Right lobe of liver (tissue), 4 donors: Measurements from ENCODE around the gene MTHFR.

Experiments
- CTCF ChIP-seq, 4 donors: fragments of 200-600 bp in 3 of 4; fragments of 450-650 bp in 1 of 4; IDR thresholded peaks; one replicate each; pipeline versions ENCODE4 v1.5.1 to v1.8.0; 2016 to 2022; ENCODE audit warnings: antibody characterized with exemption in 4 of 4, mild to moderate bottlenecking in 2 of 4
- POLR2A ChIP-seq: fragments of 450-650 bp; IDR thresholded peaks from one replicate; pipeline ENCODE4 v1.6.1; 2017; ENCODE audit warnings: antibody characterized with exemption, mild to moderate bottlenecking
- donor health status: DM: no; HTN: no; CAD: no.
- donor health status: DM: no; HTN: no; CAD: no.
- donor health status: DM: no; HTN: yes; CAD: no.

GRCh38 chr1:11787251-11787803 is 18.4 kb downstream of the MTHFR start:
- TF ChIP-seq POLR2A (no peak), CTCF (IDR thresholded peaks at IDR 0.05) (no peak)
